A549 (cell line): ENCODE measurements around the gene CTIF. TPM values are rescaled to one million over a fixed set of nuclear protein-coding genes. Genes with fewer than 3 reads are reported as not detected.

Experiments used
- ATAC-seq, 2 experiments: fragments of 200-7000 bp in 1 of 2; fragments of >200 bp in 1 of 2; cut with Nextera tagmentation in 1 of 2; cut with Tn5 transposase in 1 of 2; 3 replicates each; pipeline versions ENCODE4 v1.8.0 to v1.9.1; 2018 to 2020; ENCODE audit warnings: mild to moderate bottlenecking in 1 of 2, moderate library complexity in 1 of 2
- CTCF ChIA-PET: fragments of 300-600 bp; sonication (Branson Sonifier 250); formaldehyde crosslinking; extraction: SDS; loops from one replicate; lab custom pipeline; 2021; ENCODE audit warnings: antibody characterized with exemption, inconsistent platforms; lab: Yijun Ruan, JAX
- POLR2A ChIA-PET: fragments of 350-600 bp; formaldehyde crosslinking; extraction: SDS; loops from one replicate; lab custom pipeline; 2021; ENCODE audit warnings: antibody characterized with exemption, inconsistent platforms; lab: Yijun Ruan, JAX
- DNase-seq, 2 experiments: peaks; one replicate each; pipeline versions ENCODE4 v3.0.0 to v3.0.0-alpha.2; 2011 to 2016; ENCODE audit warnings: low read depth in 1 of 2, low spot score in 1 of 2
- FAIRE-seq: peaks from 2 replicates; lab custom pipeline; 2011; peaks lifted over from hg19 to GRCh38; lab: Jason Lieb, UNC
- H3K27ac ChIP-seq, 2 experiments: fragments of >200 bp; sonication (Bioruptor Twin); formaldehyde crosslinking; 3 replicates each; pipeline ENCODE4 v1.5.1; 2016 to 2017
- H3K4me1 ChIP-seq: fragments of >200 bp; sonication (Bioruptor Twin); formaldehyde crosslinking; 3 replicates; pipeline ENCODE4 v1.6.1; 2016
- H3K4me2 ChIP-seq: fragments of >200 bp; sonication (Bioruptor Twin); formaldehyde crosslinking; 3 replicates; pipeline ENCODE4 v1.6.1; 2016
- H3K4me3 ChIP-seq: fragments of >200 bp; sonication (Bioruptor Twin); formaldehyde crosslinking; 3 replicates; pipeline ENCODE4 v1.5.1; 2016
- H3K9me3 ChIP-seq: fragments of >200 bp; sonication (Bioruptor Twin); formaldehyde crosslinking; 3 replicates; pipeline ENCODE4 v1.6.1; 2016
- BHLHE40 ChIP-seq: IDR thresholded peaks from 2 replicates; pipeline ENCODE4 v1.6.1; 2012; ENCODE audit warnings: low read depth, low read length, inconsistent platforms
- CBX8 ChIP-seq: fragments of 200-600 bp; sonication (generic); IDR thresholded peaks from 2 replicates; pipeline ENCODE4 v1.6.1; 2016
- CHD2 ChIP-seq: fragments of 150-350 bp; IDR thresholded peaks from 2 replicates; pipeline ENCODE4 v1.6.1; 2014; ENCODE audit warnings: low read length; ENCODE audit not compliant: partially characterized antibody
- FOSB ChIP-seq: fragments of 250-450 bp; sonication (Bioruptor Pico); IDR thresholded peaks from 2 replicates; pipeline ENCODE4 v1.5.0; 2020; ENCODE audit warnings: mild to moderate bottlenecking, moderate library complexity
- FOXS1 ChIP-seq: fragments of 250-450 bp; sonication (Bioruptor Pico); IDR thresholded peaks from 2 replicates; pipeline ENCODE4 v1.5.0; 2020; ENCODE audit warnings: mild to moderate bottlenecking, moderate library complexity
- GATA3 ChIP-seq: IDR thresholded peaks from 2 replicates; pipeline ENCODE4 v1.6.1; 2012; ENCODE audit warnings: borderline replicate concordance
- HES2 ChIP-seq: fragments of >200 bp; sonication (Bioruptor Twin); formaldehyde crosslinking; IDR thresholded peaks from 2 replicates; pipeline ENCODE4 v1.6.1; 2016
- HMGXB4 ChIP-seq: fragments of 250-450 bp; sonication (Bioruptor Pico); IDR thresholded peaks from 2 replicates; pipeline ENCODE4 v1.5.0; 2021; ENCODE audit warnings: mild to moderate bottlenecking, moderate library complexity, borderline replicate concordance
- HOXA7 ChIP-seq: fragments of 250-450 bp; sonication (Bioruptor Pico); IDR thresholded peaks from 2 replicates; pipeline ENCODE4 v1.5.0; 2020; ENCODE audit warnings: mild to moderate bottlenecking, moderate library complexity
- JUNB ChIP-seq: fragments of >200 bp; sonication (Bioruptor Twin); formaldehyde crosslinking; IDR thresholded peaks from 2 replicates; pipeline ENCODE4 v1.6.1; 2016
- KDM1A ChIP-seq: fragments of 200-600 bp; sonication (generic); IDR thresholded peaks from 2 replicates; pipeline ENCODE4 v1.6.1; 2016; ENCODE audit warnings: low read depth, mild to moderate bottlenecking
- NR3C1 ChIP-seq: fragments of >200 bp; sonication (Bioruptor Twin); formaldehyde crosslinking; IDR thresholded peaks from 3 replicates; pipeline ENCODE4 v1.6.1; 2017
- POLR2A ChIP-seq: IDR thresholded peaks from 2 replicates; pipeline ENCODE4 v1.6.1; 2012; ENCODE audit warnings: mild to moderate bottlenecking, low read length
- RAD21 ChIP-seq, 2 experiments: fragments of >200 bp in 1 of 2; sonication (Bioruptor Twin) in 1 of 2; formaldehyde crosslinking in 1 of 2; IDR thresholded peaks in 1 of 2; conservative IDR thresholded peaks in 1 of 2; 2 replicates in 1 of 2; 3 replicates in 1 of 2; pipeline ENCODE4 v1.6.1; 2012 to 2018; ENCODE audit warnings: inconsistent platforms in 1 of 2
- RNF2 ChIP-seq: fragments of 200-600 bp; sonication (generic); IDR thresholded peaks from 2 replicates; pipeline ENCODE4 v1.6.1; 2016; ENCODE audit warnings: low read depth, mild to moderate bottlenecking, antibody characterized with exemption, moderate library complexity, borderline replicate concordance
- SREBF2 ChIP-seq: fragments of 450-650 bp; IDR thresholded peaks from 2 replicates; pipeline ENCODE4 v1.6.1; 2014; ENCODE audit warnings: mild to moderate bottlenecking, moderate library complexity
- TFCP2L1 ChIP-seq: fragments of 250-450 bp; sonication (Bioruptor Pico); IDR thresholded peaks from 2 replicates; pipeline ENCODE4 v1.5.0; 2021; ENCODE audit warnings: mild to moderate bottlenecking
- ZNF302 ChIP-seq: fragments of 250-450 bp; sonication (Bioruptor Pico); IDR thresholded peaks from 2 replicates; pipeline ENCODE4 v1.9.0; 2021; ENCODE audit warnings: inconsistent platforms, mild to moderate bottlenecking, moderate library complexity
- ZSCAN20 ChIP-seq: fragments of 250-450 bp; sonication (Bioruptor Pico); IDR thresholded peaks from 2 replicates; pipeline ENCODE4 v1.8.0; 2022; ENCODE audit warnings: mild to moderate bottlenecking, moderate library complexity
- WGBS: methylation state at CpG from one replicate; pipeline ENCODE4 v1.1.6; 2017; ENCODE audit errors: missing lambda C conversion rate; 5-methylcytosine and 5-hydroxymethylcytosine counted together
- polyA plus RNA-seq, 4 experiments: library from polyadenylated mRNA; depleted of rRNA in 3 of 4; stranded (reverse); fragments of >200 nt; fragmentation: RNase III in 1 of 4; extraction: RNeasy Plus Mini Kit Qiagen cat#74134 plus additional on column Dnase treatment in 1 of 4; gene quantifications; 2 replicates in 3 of 4; 3 replicates in 1 of 4; pipeline ENCODE4 v1.2.3, GENCODE V29; 2011 to 2017
- TF ChIP-seq, protein P1 (sequence below): fragments of 250-450 bp; sonication (Bioruptor Pico); IDR thresholded peaks from 2 replicates; pipeline ENCODE4 v1.5.0; 2020; ENCODE audit warnings: low read depth, mild to moderate bottlenecking, moderate library complexity

The CTIF gene
- polyA plus RNA-seq, 2 of the 4 experiments (the other 2 are of a cell fraction): 17.0 to 24.7 TPM

DNA sequence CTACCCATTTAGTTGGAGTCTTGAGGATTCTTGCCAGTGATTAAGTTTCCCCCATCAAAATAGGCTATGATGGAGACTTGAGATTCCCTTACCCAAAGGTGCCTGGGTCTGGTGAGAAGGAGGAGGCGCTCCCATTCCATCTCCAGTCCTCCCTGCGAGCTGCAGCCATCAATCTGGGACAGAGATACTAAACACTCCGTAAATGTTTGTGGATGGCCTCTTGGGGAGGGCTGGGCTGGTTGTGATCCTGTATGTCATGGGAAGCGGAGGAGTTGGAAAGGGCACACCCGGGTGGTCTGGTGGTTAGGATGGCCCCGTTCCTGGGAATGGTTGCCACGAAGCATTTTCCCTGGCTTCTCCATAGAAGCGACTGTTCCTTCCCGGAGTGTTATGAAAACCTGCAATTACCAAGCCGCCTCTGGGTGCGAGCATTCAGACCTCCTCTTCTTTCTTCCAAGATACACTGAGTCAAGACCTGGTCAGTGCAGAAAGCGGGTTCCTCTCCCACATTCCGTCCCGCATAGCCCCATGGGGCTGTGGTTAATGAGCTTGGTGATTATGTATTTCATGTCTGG, 196.9 kb downstream of the CTIF start:
- ChIA-PET POLR2A (no interaction called here), CTCF (no interaction called here)
- ATAC-seq: no peak
- DNase-seq: no peak
- FAIRE-seq: no peak
- 90% methylated on average over 14 of the region's 14 CpGs for WGBS
- Histone ChIP-seq H3K4me3 (no peak overlapping the region), H3K27ac (no peak overlapping the region), H3K4me1 (no peaks in the 10 kb centered on the region; the same call in 2 of the 3 replicates), H3K4me2 (no peak overlapping the region), H3K9me3 (no peaks in the 10 kb centered on the region)
- no peak for TF ChIP-seq FOXS1 (CRISPR knock-in tag)
- TF ChIP-seq HMGXB4: no peak
- no peak for TF ChIP-seq JUNB
- TF ChIP-seq CHD2: no peak
- no peak for TF ChIP-seq GATA3
- no peak for TF ChIP-seq TFCP2L1 (CRISPR knock-in tag)
- no peak for TF ChIP-seq POLR2A
- TF ChIP-seq KDM1A: no peak
- TF ChIP-seq CBX8: no peak
- no peak for TF ChIP-seq NR3C1
- TF ChIP-seq, protein P1, sequence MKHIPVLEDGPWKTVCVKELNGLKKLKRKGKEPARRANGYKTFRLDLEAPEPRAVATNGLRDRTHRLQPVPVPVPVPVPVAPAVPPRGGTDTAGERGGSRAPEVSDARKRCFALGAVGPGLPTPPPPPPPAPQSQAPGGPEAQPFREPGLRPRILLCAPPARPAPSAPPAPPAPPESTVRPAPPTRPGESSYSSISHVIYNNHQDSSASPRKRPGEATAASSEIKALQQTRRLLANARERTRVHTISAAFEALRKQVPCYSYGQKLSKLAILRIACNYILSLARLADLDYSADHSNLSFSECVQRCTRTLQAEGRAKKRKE (CRISPR knock-in tag): no peak
- no peak for TF ChIP-seq RAD21 (conservative IDR thresholded peaks at IDR 0.05 in 1 of 2, IDR thresholded peaks at IDR 0.05 in 1 of 2)
- no peak for TF ChIP-seq FOSB
- TF ChIP-seq ZSCAN20 (CRISPR knock-in tag): no peak
- no peak for TF ChIP-seq HOXA7 (CRISPR knock-in tag)
- TF ChIP-seq SREBF2: no peak
- no peak for TF ChIP-seq BHLHE40
- no peak for TF ChIP-seq RNF2

GRCh38 chr18:48736321-48737260, 197.8 kb downstream of the CTIF start:
- H3K9me3 ChIP-seq: no peaks in the 10 kb centered on the region
- H3K4me2 ChIP-seq: no peak overlapping the region
- DNase-seq (no peak), ATAC-seq (no peak), FAIRE-seq (no peak)
- CTCF ChIA-PET: no interaction called here
- POLR2A ChIA-PET: no interaction called here
- no peak for TF ChIP-seq HES2
- no peak for TF ChIP-seq RAD21 (conservative IDR thresholded peaks at IDR 0.05 in 1 of 2, IDR thresholded peaks at IDR 0.05 in 1 of 2)
- TF ChIP-seq ZNF302: no peak
- no peak overlapping the region for H3K4me3 ChIP-seq
- H3K27ac ChIP-seq: no peak overlapping the region
- no peaks in the 10 kb centered on the region; the same call in 2 of the 3 replicates for H3K4me1 ChIP-seq
- 87% methylated on average over 11 of the region's 13 CpGs for WGBS
